HEK293T (cell line): Measurements from ENCODE around the gene SYNPR.

Experiments
- CTCF ChIA-PET: fragments of 350-600 bp; formaldehyde crosslinking; extraction: SDS; loops from one replicate; lab custom pipeline; 2021; ENCODE audit warnings: antibody characterized with exemption, inconsistent platforms; lab: Yijun Ruan, JAX
- POLR2A ChIA-PET: fragments of 350-600 bp; formaldehyde crosslinking; extraction: SDS; loops from one replicate; lab custom pipeline; 2020; ENCODE audit warnings: antibody characterized with exemption, inconsistent platforms; lab: Yijun Ruan, JAX
- DNase-seq: peaks from one replicate; pipeline ENCODE4 v3.0.0; 2012; ENCODE audit warnings: mixed read lengths; ENCODE audit errors: extremely low spot score
- ARNT ChIP-seq: fragments of 450-650 bp; IDR thresholded peaks from 2 replicates; pipeline ENCODE4 v1.6.1; 2017; ENCODE audit warnings: mild to moderate bottlenecking
- BHLHE40 ChIP-seq: fragments of 450-650 bp; IDR thresholded peaks from 2 replicates; pipeline ENCODE4 v1.6.1; 2016; ENCODE audit warnings: mild to moderate bottlenecking, moderate library complexity, borderline replicate concordance
- CTBP1 ChIP-seq: fragments of 450-650 bp; IDR thresholded peaks from 2 replicates; pipeline ENCODE4 v1.6.1; 2016; ENCODE audit warnings: borderline replicate concordance
- ELF4 ChIP-seq: fragments of 450-650 bp; IDR thresholded peaks from 2 replicates; pipeline ENCODE4 v1.6.1; 2017; ENCODE audit warnings: antibody characterized with exemption
- FOXA1 ChIP-seq: fragments of 450-650 bp; IDR thresholded peaks from 2 replicates; pipeline ENCODE4 v1.6.1; 2016; ENCODE audit warnings: mild to moderate bottlenecking
- FOXK2 ChIP-seq: fragments of 450-650 bp; IDR thresholded peaks from 2 replicates; pipeline ENCODE4 v1.6.1; 2016; ENCODE audit warnings: mild to moderate bottlenecking
- FOXM1 ChIP-seq: fragments of 450-650 bp; IDR thresholded peaks from 2 replicates; pipeline ENCODE4 v1.6.1; 2017; ENCODE audit warnings: mild to moderate bottlenecking, borderline replicate concordance
- HDGF ChIP-seq: fragments of 450-650 bp; IDR thresholded peaks from 2 replicates; pipeline ENCODE4 v1.6.1; 2017; ENCODE audit warnings: antibody characterized with exemption, borderline replicate concordance
- L3MBTL2 ChIP-seq: fragments of 450-650 bp; conservative IDR thresholded peaks from 2 replicates; pipeline ENCODE4 v1.6.1; 2016; ENCODE audit warnings: mild to moderate bottlenecking
- LEF1 ChIP-seq: fragments of 450-650 bp; IDR thresholded peaks from 2 replicates; pipeline ENCODE4 v1.6.1; 2017; ENCODE audit warnings: mild to moderate bottlenecking, borderline replicate concordance
- NFRKB ChIP-seq: fragments of 450-650 bp; IDR thresholded peaks from 2 replicates; pipeline ENCODE4 v1.6.1; 2016; ENCODE audit warnings: mild to moderate bottlenecking, moderate library complexity
- PKNOX1 ChIP-seq: fragments of 450-650 bp; IDR thresholded peaks from 2 replicates; pipeline ENCODE4 v1.6.1; 2016
- SP1 ChIP-seq: fragments of 450-650 bp; IDR thresholded peaks from 2 replicates; pipeline ENCODE4 v1.6.1; 2017
- SUZ12 ChIP-seq: fragments of 450-650 bp; IDR thresholded peaks from 2 replicates; pipeline ENCODE4 v1.6.1; 2016; ENCODE audit warnings: mild to moderate bottlenecking
- TARDBP ChIP-seq: fragments of 450-650 bp; IDR thresholded peaks from 2 replicates; pipeline ENCODE4 v1.6.1; 2016
- ZNF384 ChIP-seq: fragments of 450-650 bp; IDR thresholded peaks from 2 replicates; pipeline ENCODE4 v1.6.1; 2016

SYNPR gene

GRCh38 chr3:63328365-63328764 lies 50.3 kb downstream of the SYNPR start:
- DNase-seq = no peak
- ChIA-PET POLR2A (no interaction called here), CTCF (no interaction called here)
- TF ChIP-seq FOXK2 (no peak), TARDBP (no peak), HDGF (no peak), NFRKB (no peak), ZNF384 (no peak), FOXA1 (no peak), L3MBTL2 (no peak), SP1 (no peak), SUZ12 (no peak), PKNOX1 (no peak)

- ChIA-PET CTCF (no interaction called here), POLR2A (no interaction called here)
- DNase-seq = no peak
- TF ChIP-seq LEF1 = no peak
- no peak for TF ChIP-seq PKNOX1
- TF ChIP-seq CTBP1 = no peak
- no peak for TF ChIP-seq BHLHE40
- no peak for TF ChIP-seq ZNF384
- no peak for TF ChIP-seq TARDBP
- no peak for TF ChIP-seq SP1
- TF ChIP-seq ARNT = no peak
- no peak for TF ChIP-seq FOXK2
- no peak for TF ChIP-seq ELF4
- no peak for TF ChIP-seq FOXM1
- TF ChIP-seq HDGF = no peak
- no peak for TF ChIP-seq NFRKB
- no peak for TF ChIP-seq SUZ12
- TF ChIP-seq FOXA1 = no peak
- TF ChIP-seq L3MBTL2 = no peak
Observed at GRCh38 chr3:63331520-63331919, 53.4 kb downstream of the SYNPR start.

GRCh38 chr3:63333815-63334214 lies 55.7 kb downstream of the SYNPR start:
- DNase-seq = no peak
- ChIA-PET CTCF (interaction anchor here (1.4 kb wide), 1 partner anchor 16 kb away, joined by 3 read pairs; no protein-coding TSS in a partner anchor), POLR2A (no interaction called here)
- TF ChIP-seq SUZ12 = no peak
- no peak for TF ChIP-seq ARNT
- TF ChIP-seq L3MBTL2 = no peak
- TF ChIP-seq BHLHE40 = no peak

GRCh38 chr3:63338351-63338750 lies 60.2 kb downstream of the SYNPR start:
- CTCF ChIA-PET = no interaction called here

GRCh38 chr3:63343674-63344073 lies 65.6 kb downstream of the SYNPR start:
- POLR2A ChIA-PET = interaction anchor here (1.0 kb wide), 1 partner anchor 743 kb away, joined by 3 read pairs; no protein-coding TSS in a partner anchor
- TF ChIP-seq SUZ12 (no peak), L3MBTL2 (no peak), HDGF (no peak), NFRKB (no peak)
- CTCF ChIA-PET = interaction anchor here (0.6 to 2.7 kb wide), 4 partner anchors 9 to 475 kb away, joined by 3 to 16 read pairs (median 3); partner anchors contain the start of gene C3orf49
- peak; percentile 35 for DNase-seq

More at GRCh38 chr3:63338351-63338750, 60.2 kb downstream of the SYNPR start:
- TF ChIP-seq SP1 = no peak
- no peak for TF ChIP-seq PKNOX1
- no peak for TF ChIP-seq FOXA1
- TF ChIP-seq ZNF384 = no peak
- no peak for TF ChIP-seq CTBP1
- no peak for TF ChIP-seq BHLHE40
- TF ChIP-seq ELF4 = no peak
- no peak for TF ChIP-seq HDGF
- no peak for TF ChIP-seq NFRKB
- TF ChIP-seq ARNT = no peak
- no peak for TF ChIP-seq SUZ12
- TF ChIP-seq FOXK2 = no peak
- no peak for TF ChIP-seq LEF1
- DNase-seq = no peak
- POLR2A ChIA-PET = no interaction called here

GRCh38 chr3:63344661-63345060 lies 66.6 kb downstream of the SYNPR start:
- POLR2A ChIA-PET = no interaction called here
- DNase-seq = no peak
- TF ChIP-seq FOXK2 (no peak), NFRKB (no peak), FOXA1 (no peak), ELF4 (no peak), L3MBTL2 (no peak), ZNF384 (no peak)
- CTCF ChIA-PET = interaction anchor here (2.7 kb wide), 1 partner anchor 474 kb away, joined by 16 read pairs; the partner anchor contains the start of gene C3orf49
